DND-41 (cell line): ENCODE measurements around the gene HNRNPU.

Source experiments
- ATAC-seq: fragments of 200-7000 bp; cut with Tn5 transposase; 3 replicates; pipeline ENCODE4 v1.9.1; 2021; ENCODE audit warnings: low read depth; ENCODE audit not compliant: insufficient read depth
- DNase-seq: peaks from one replicate; pipeline ENCODE4 v3.0.0-alpha.2; 2020
- H2AFZ ChIP-seq: 2 replicates; pipeline ENCODE4 v1.6.0; 2012; ENCODE audit warnings: low read depth, low read length
- H3K27ac ChIP-seq: 2 replicates; pipeline ENCODE4 v1.5.1; 2012; ENCODE audit warnings: low read length, inconsistent platforms
- H3K27me3 ChIP-seq: fragments of 200-600 bp; sonication (generic); 2 replicates; pipeline ENCODE4 v1.6.0; 2012; ENCODE audit warnings: low read length, mild to moderate bottlenecking, inconsistent platforms; ENCODE audit not compliant: insufficient read depth, poor library complexity
- H3K36me3 ChIP-seq: 2 replicates; pipeline ENCODE4 v1.5.1; 2012; ENCODE audit warnings: low read length, inconsistent platforms; ENCODE audit not compliant: insufficient read depth
- H3K4me1 ChIP-seq: 2 replicates; pipeline ENCODE4 v1.5.1; 2012; ENCODE audit warnings: mild to moderate bottlenecking, low read length; ENCODE audit not compliant: insufficient read depth
- H3K4me2 ChIP-seq: 2 replicates; pipeline ENCODE4 v1.6.0; 2012; ENCODE audit warnings: mild to moderate bottlenecking, moderate library complexity, low read length, inconsistent platforms; ENCODE audit not compliant: insufficient read depth
- H3K4me3 ChIP-seq, 2 experiments: fragments of 200-600 bp in 1 of 2; shearing (Covaris generic) in 1 of 2; 2 replicates each; pipeline ENCODE4 v1.5.1; 2012 to 2016; ENCODE audit warnings: inconsistent platforms in 2 of 2, low read length in 2 of 2, mild to moderate bottlenecking in 2 of 2, low read depth in 1 of 2, moderate library complexity in 1 of 2
- H3K79me2 ChIP-seq: 2 replicates; pipeline ENCODE4 v1.6.0; 2012; ENCODE audit warnings: low read length, inconsistent platforms; ENCODE audit not compliant: insufficient read depth
- H3K9ac ChIP-seq: 2 replicates; pipeline ENCODE4 v1.6.0; 2012; ENCODE audit warnings: low read depth, mild to moderate bottlenecking, inconsistent platforms, low read length, moderate library complexity
- H3K9me3 ChIP-seq: 2 replicates; pipeline ENCODE4 v1.5.1; 2012; ENCODE audit warnings: low read length, moderate library complexity, mild to moderate bottlenecking, inconsistent platforms; ENCODE audit not compliant: insufficient read depth, severe bottlenecking
- H4K20me1 ChIP-seq: 2 replicates; pipeline ENCODE4 v1.6.0; 2012; ENCODE audit warnings: low read length; ENCODE audit not compliant: insufficient read depth
- CTCF ChIP-seq: IDR thresholded peaks from 2 replicates; pipeline ENCODE4 v1.5.1; 2012; ENCODE audit warnings: borderline replicate concordance, low read length, moderate library complexity, mild to moderate bottlenecking; ENCODE audit not compliant: poor library complexity, severe bottlenecking; ENCODE audit errors: extremely low read depth
- EZH2 ChIP-seq: IDR thresholded peaks from 3 replicates; pipeline ENCODE4 v1.6.1; 2012; ENCODE audit warnings: borderline replicate concordance, low read depth, mild to moderate bottlenecking, moderate library complexity, low read length, inconsistent platforms; ENCODE audit not compliant: severe bottlenecking

Gene HNRNPU

GRCh38 chr1:244878681-244879080, 14.3 kb upstream of the HNRNPU start:
- DNase-seq: no peak
- H3K4me1 ChIP-seq: no peaks in the 10 kb centered on the region
- H3K4me3 ChIP-seq: no peak overlapping the region
- no peaks in the 10 kb centered on the region for H4K20me1 ChIP-seq
- no peaks in the 10 kb centered on the region for H3K36me3 ChIP-seq
- H3K9ac ChIP-seq: no peak overlapping the region
- H3K4me2 ChIP-seq: no peak overlapping the region
- H3K79me2 ChIP-seq: no peaks in the 10 kb centered on the region
- no peaks in the 10 kb centered on the region for H3K9me3 ChIP-seq
- H3K27me3 ChIP-seq: no peaks in the 10 kb centered on the region
- no peak overlapping the region for H3K27ac ChIP-seq
- no peak overlapping the region for H2AFZ ChIP-seq
- no peak for TF ChIP-seq EZH2
- ATAC-seq: no peak

- no peaks in the 10 kb centered on the region for H3K4me1 ChIP-seq
- no peak overlapping the region for H3K4me3 ChIP-seq
- no peaks in the 10 kb centered on the region for H3K9me3 ChIP-seq
- no peak overlapping the region for H3K4me2 ChIP-seq
- H2AFZ ChIP-seq: no peak overlapping the region
- H3K36me3 ChIP-seq: no peaks in the 10 kb centered on the region
- no peak for ATAC-seq
- H3K27ac ChIP-seq: no peak overlapping the region
- H3K27me3 ChIP-seq: no peaks in the 10 kb centered on the region
- no peaks in the 10 kb centered on the region for H3K79me2 ChIP-seq
- TF ChIP-seq EZH2 (no peak), CTCF (no peak)
- no peaks in the 10 kb centered on the region for H4K20me1 ChIP-seq
- no peak for DNase-seq
- H3K9ac ChIP-seq: no peak overlapping the region
Measured at GRCh38 chr1:244876228-244876910, 12.0 kb upstream of the HNRNPU start.

GRCh38 chr1:244874974-244875579, 10.7 kb upstream of the HNRNPU start:
- Histone ChIP-seq H3K9ac (no peak overlapping the region), H3K4me3 (no peak overlapping the region), H3K4me1 (no peaks in the 10 kb centered on the region), H3K36me3 (no peaks in the 10 kb centered on the region), H3K4me2 (no peak overlapping the region), H2AFZ (no peak overlapping the region), H3K27me3 (no peaks in the 10 kb centered on the region), H4K20me1 (no peaks in the 10 kb centered on the region), H3K79me2 (no peaks in the 10 kb centered on the region), H3K27ac (no peak overlapping the region), H3K9me3 (no peaks in the 10 kb centered on the region)
- no peak for TF ChIP-seq CTCF
- TF ChIP-seq EZH2: no peak
- DNase-seq (no peak), ATAC-seq (no peak)

GRCh38 chr1:244869950-244870349, 5.6 kb upstream of the HNRNPU start:
- Histone ChIP-seq H4K20me1 (no peaks in the 10 kb centered on the region), H3K27ac (no peak overlapping the region), H3K27me3 (no peaks in the 10 kb centered on the region), H3K36me3 (no peaks in the 10 kb centered on the region), H3K4me2 (no peak overlapping the region), H3K4me3 (no peak overlapping the region), H2AFZ (no peak overlapping the region), H3K9me3 (no peaks in the 10 kb centered on the region), H3K79me2 (peaks cover 12% of the 10 kb centered on the region), H3K4me1 (peaks cover 17% of the 10 kb centered on the region), H3K9ac (no peak overlapping the region)
- TF ChIP-seq CTCF (no peak), EZH2 (no peak)
- DNase-seq (no peak), ATAC-seq (no peak)
